NCI-H128 (cell line): Measurements from ENCODE around the gene BTBD16.

Source experiments
- DNase-seq: peaks from one replicate; lab custom pipeline; 2025; ENCODE audit not compliant: unreplicated experiment; lab: John Stamatoyannopoulos, UW

The BTBD16 gene

GRCh38 chr10:122293156-122293960 lies 22.3 kb downstream of the BTBD16 start:
- no peak for DNase-seq

DNA sequence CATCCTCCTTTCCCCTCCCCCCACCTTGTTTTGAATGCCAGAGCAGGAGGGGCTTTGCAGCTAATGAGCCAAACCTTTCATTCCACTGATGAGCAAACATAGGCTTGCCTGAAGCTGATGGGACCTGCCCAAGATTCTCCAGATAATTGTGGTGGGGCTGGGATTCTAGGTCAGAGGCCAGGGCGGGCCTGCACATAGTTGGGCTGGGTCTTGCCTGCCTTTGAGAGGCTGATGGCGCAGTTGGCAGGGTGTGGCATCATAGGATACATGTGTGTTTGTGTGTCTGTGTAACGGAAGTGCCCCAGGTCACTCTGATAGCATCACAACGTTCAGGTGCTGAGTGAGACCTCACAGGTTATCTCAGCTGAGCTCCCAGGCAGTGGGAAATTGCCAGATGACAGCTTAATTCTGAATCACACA lies 22.9 kb downstream of the BTBD16 start:
- DNase-seq, result no peak

GRCh38 chr10:122294511-122295450 lies 23.7 kb downstream of the BTBD16 start:
- no peak for DNase-seq

DNA sequence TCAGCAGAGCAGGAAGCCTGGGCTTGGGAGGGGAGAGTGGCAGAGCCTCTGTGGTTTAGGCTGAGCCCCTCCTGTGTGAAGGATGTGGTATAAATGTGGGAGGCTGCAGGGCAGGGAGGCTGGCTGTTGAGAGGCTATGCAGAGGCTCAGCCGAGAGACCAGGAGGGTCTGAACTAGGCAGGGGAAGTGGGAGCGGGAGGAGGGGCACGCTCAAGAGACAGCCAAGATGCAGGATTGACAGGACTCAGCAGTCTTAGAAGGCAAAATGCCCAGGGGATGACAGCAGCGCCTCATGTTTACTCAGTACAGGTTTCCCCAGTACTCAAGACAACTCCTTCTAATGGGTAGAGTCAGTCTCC lies 24.3 kb downstream of the BTBD16 start:
- no peak for DNase-seq

GRCh38 chr10:122296363-122297120 lies 25.4 kb downstream of the BTBD16 start:
- DNase-seq, result no peak

DNA sequence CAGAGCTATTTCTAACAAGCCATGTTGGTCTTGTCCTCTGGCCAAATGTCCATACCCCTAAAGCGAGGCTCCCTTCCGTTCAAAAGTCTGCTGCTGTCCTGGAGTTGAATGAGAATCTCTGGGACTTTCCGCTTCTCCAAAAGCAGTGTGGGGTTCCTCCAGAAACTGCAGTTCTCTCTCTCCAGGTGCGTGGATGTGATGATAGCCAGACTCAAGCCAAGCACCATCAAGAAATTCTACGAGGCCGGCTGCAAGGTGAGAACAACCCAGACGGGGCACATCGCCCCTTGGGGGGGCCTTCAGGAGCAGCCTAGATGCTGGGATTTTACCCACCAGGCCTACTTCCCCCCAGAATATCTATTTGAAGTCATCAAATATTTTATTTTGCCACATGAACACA lies 26.5 kb downstream of the BTBD16 start:
- no peak for DNase-seq

- no peak for DNase-seq
Measured at GRCh38 chr10:122298206-122298597, 27.1 kb downstream of the BTBD16 start.

- DNase-seq, result peak; percentile 18
Measured at GRCh38 chr10:122298598-122299301, 27.7 kb downstream of the BTBD16 start.

- DNase-seq, result no peak
Measured at GRCh38 chr10:122299423-122300075, 28.5 kb downstream of the BTBD16 start.

GRCh38 chr10:122301055-122301810 lies 30.1 kb downstream of the BTBD16 start:
- no peak for DNase-seq

- no peak for DNase-seq
Measured at GRCh38 chr10:122301811-122302115, 30.7 kb downstream of the BTBD16 start.

- no peak for DNase-seq
Measured at GRCh38 chr10:122302315-122302714, 31.2 kb downstream of the BTBD16 start.

GRCh38 chr10:122303271-122304053 lies 32.4 kb downstream of the BTBD16 start:
- DNase-seq, result no peak

- DNase-seq, result no peak
Measured at GRCh38 chr10:122304054-122304579, 33.0 kb downstream of the BTBD16 start.

DNA sequence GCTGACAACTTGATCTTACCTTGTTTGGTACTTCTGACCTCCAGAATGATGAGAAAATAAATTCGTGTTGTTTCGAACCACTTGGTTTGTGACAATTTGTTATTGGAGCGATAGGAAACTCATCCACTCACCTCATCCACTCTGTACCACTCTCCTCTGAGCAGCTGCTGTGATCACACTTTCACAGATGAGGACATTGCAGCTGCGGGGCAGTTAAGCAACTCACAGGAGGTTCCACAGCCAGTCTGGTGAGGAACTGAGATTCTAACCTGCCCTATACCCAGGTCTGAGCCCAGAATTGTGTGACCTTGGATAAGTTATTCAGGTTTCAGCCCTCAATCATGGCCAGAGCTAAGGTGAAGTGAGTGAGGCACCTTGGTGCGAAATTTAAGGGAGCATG lies 35.2 kb downstream of the BTBD16 start:
- no peak for DNase-seq

DNA sequence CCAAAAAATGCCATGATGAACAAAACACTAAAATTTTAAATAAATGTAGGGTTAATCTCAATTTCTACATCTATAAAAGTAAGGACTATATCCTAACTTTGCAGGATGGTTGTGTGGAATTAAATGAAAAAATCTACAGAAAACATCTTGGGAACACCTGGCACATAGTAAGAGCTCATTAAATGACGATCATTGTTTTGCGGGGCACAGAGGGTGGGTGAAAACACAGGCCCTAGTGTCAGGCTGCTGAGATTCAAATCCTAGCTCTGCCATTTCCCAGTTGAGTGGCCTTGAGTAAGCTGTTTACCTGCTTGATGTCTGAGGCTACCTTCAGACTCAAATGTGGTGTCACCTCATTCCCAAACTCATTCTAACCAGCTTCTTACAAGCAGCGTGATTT lies 35.6 kb downstream of the BTBD16 start:
- no peak for DNase-seq

- DNase-seq, result no peak
Measured at GRCh38 chr10:122307669-122308416, 36.7 kb downstream of the BTBD16 start.
